SIG-M5 treated with dmso at 0.1 percent for 504 hours (cell line): ENCODE measurements around the gene MICALL1.

ENCODE experiments used
- DNase-seq: peaks from one replicate; lab custom pipeline; 2025; ENCODE audit not compliant: unreplicated experiment; lab: John Stamatoyannopoulos, UW

MICALL1 gene

GRCh38 chr22:37904572-37905533 lies 1.2 kb upstream of the MICALL1 start:
- peak; percentile 61 for DNase-seq

DNA sequence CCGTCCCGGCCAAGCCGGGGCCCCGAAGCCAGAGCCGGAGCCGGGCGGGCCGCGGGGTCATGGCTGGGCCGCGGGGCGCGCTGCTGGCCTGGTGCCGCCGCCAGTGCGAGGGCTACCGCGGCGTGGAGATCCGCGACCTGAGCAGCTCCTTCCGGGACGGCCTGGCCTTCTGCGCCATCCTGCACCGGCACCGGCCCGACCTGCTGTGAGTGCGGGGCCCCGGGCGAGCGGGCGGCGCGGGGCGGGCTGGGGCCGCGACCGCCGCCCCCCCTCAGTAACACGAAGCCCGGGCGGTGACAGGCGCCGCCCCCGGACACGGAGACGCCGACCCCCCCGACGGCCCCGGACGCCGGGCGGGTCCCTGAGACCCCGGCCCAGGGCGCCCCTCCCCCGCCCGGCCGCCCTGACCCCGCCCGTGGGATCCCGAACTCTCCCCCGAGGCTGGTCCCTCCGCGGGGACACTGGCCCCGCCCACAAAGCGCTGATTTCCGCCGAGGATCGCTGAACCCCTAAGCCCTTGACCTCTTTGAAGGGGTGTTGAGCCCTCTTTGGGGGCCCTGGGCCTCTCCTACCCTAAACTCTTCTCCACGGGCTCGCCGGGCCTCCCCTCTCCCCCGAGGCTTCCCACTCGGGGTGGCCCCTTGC lies 389 bp downstream of the MICALL1 start:
- no peak for DNase-seq

DNA sequence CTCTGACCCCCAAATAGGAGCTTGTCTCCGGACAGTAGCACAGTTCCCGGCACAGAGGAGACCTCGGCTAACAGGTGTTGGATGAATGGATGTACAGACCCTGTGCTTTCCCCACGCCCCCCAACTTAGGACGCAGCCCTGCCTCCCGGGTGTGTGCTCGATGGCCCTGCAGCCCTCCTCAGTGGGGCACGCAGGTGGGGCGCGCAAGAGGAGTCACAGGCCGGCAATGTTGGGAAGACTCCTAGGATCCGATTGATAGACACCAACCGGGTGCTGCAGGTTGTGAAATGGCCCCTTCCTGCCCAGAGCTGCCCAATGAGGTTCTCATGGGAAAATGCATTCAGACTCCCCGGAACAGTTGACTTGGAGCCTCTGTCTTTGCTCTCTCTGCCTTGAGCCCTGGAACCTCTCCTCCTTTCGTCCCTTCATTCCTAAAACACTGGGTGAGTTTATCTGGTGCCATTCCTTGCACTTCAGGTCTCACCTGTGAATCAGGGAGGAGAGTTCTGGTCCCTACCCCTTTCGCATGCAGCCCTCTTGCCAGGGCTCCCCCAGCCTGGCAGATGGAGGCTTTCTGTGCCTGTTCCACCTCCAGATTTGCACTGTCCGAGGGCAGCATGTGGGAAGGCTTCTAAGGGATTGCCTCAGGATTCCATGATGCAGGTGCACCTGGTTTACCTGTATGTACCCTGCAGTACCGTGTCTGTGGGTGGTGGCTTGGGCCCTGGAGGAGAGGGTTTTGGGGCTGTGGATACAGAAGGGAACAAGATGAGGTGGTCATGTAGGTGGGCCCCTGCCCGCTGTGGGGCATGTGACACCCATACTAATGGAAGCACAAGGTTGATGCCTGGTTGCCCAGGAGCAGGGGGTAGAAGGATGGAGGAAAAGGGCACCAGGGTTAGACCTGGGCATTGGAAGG lies 1.2 kb downstream of the MICALL1 start:
- DNase-seq = no peak

DNA sequence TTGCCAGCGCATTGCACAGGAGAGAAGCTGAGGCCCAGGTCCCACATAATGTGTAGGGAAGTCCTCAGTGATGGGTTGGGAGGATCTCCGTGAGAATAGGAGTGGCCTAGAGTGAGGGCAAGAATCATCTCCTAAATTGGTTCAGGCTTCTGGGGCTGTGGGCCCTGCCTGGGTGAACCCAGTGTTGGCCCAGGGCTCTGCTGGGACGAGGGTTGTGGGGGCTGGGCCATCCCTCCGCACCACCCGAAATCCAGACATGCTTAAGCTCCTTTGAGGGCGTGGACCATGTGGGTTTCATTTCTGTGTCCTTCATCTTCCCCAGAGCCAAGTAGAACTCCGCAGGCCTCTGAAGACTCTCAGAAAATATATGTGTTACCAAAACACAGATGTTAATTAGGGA lies 3.7 kb downstream of the MICALL1 start:
- no peak for DNase-seq

- DNase-seq = no peak
Measured at GRCh38 chr22:37910890-37911672, 5.0 kb downstream of the MICALL1 start.

GRCh38 chr22:37911697-37912096 lies 5.6 kb downstream of the MICALL1 start:
- DNase-seq = no peak

GRCh38 chr22:37912171-37912570 lies 6.1 kb downstream of the MICALL1 start:
- no peak for DNase-seq

- no peak for DNase-seq
Measured at GRCh38 chr22:37913233-37913721, 7.2 kb downstream of the MICALL1 start.

GRCh38 chr22:37916311-37916710 lies 10.2 kb downstream of the MICALL1 start:
- DNase-seq = no peak

DNA sequence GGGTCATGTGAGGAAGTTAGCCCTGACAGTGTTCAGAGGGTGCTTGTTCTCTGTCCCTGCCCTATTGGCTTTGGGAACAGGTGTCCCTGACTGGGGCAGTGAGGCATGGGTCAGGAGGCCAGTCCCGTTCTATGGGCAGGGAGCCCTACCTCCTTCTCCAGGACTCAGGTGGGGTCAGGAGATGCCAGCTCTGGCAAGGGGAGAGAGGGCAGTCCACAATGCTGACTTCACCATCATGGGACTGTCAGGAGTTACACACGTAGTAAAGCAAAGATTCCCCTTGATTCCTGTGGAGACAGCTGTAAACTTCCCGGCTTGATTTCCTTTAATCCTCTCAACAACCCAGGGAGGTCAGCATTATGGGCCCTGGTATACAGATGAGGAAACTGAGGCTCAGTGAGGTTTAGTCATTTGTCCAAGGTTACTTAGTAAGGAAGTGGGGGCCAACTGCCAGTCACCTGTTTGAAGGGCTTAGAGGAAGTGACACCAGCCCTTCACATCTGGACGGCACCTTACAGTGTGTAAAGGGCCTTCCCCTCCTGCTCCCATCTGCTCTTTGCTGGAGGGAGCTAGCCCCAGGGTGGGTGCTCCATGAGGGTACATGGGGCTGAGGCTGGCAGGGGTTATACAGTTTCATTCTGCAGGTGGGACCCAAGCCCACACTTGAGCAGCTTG lies 11.9 kb downstream of the MICALL1 start:
- DNase-seq = no peak

GRCh38 chr22:37918580-37919270 lies 12.6 kb downstream of the MICALL1 start:
- no peak for DNase-seq

GRCh38 chr22:37920126-37920525 lies 14.0 kb downstream of the MICALL1 start:
- DNase-seq = no peak

DNA sequence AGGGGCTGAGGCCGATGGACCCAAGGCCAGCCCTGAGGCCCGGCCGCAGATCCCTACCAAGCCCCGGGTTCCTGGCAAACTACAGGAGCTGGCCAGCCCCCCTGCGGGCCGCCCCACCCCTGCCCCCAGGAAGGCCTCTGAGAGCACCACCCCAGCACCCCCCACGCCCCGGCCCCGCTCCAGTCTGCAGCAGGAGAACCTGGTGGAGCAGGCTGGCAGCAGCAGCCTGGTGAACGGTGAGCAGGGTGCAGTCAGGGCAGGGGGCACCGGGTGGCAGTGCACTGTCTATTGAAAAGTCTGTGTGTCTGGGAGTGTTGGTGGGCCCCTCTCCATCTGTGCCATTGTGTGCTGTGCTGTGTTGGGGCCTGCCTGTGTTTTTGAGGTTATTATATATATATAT lies 16.1 kb downstream of the MICALL1 start:
- no peak for DNase-seq

GRCh38 chr22:37923927-37924326 lies 17.8 kb downstream of the MICALL1 start:
- DNase-seq = no peak

GRCh38 chr22:37924386-37925065 lies 18.4 kb downstream of the MICALL1 start:
- no peak for DNase-seq

- DNase-seq = no peak
Measured at GRCh38 chr22:37925330-37925729, 19.2 kb downstream of the MICALL1 start.

DNA sequence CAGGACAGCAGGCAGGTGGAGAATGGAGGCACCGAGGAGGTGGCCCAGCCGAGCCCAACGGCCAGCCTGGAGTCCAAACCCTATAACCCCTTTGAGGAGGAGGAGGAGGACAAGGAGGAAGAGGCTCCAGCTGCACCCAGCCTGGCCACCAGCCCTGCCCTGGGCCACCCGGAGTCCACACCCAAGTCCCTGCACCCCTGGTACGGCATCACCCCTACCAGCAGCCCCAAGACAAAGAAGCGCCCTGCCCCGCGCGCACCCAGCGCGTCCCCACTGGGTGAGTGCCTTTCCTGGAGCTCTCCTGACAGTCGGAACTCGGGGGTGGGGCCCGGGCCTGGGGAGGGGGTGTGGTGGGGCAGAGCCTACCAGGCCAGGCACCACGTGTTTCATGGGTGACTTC lies 19.7 kb downstream of the MICALL1 start:
- DNase-seq = no peak

GRCh38 chr22:37926358-37926757 lies 20.3 kb downstream of the MICALL1 start:
- no peak for DNase-seq
